Osteoblast (primary cell): ENCODE data around the gene METTL21A. TPM values are rescaled to one million over a fixed set of nuclear protein-coding genes. Genes with fewer than 3 reads are reported as not detected.

Source experiments
- DNase-seq: peaks from one replicate; pipeline ENCODE4 v3.0.0; 2011; ENCODE audit warnings: low spot score, mixed read lengths; ENCODE audit not compliant: insufficient read length; ENCODE audit errors: missing footprints
- H2AFZ ChIP-seq: 2 replicates; pipeline ENCODE4 v1.6.0; 2011; ENCODE audit warnings: mild to moderate bottlenecking, low read length
- H3K27ac ChIP-seq: 2 replicates; pipeline ENCODE4 v1.5.1; 2011; ENCODE audit warnings: mild to moderate bottlenecking, low read depth, low read length, moderate library complexity
- H3K27me3 ChIP-seq: 2 replicates; pipeline ENCODE4 v1.6.0; 2012; ENCODE audit warnings: mild to moderate bottlenecking, control low read depth, inconsistent platforms, low read length, moderate library complexity; ENCODE audit not compliant: insufficient read depth
- H3K36me3 ChIP-seq: 2 replicates; pipeline ENCODE4 v1.5.1; 2011; ENCODE audit warnings: mild to moderate bottlenecking, low read length, control low read depth, moderate library complexity; ENCODE audit not compliant: insufficient read depth
- H3K4me1 ChIP-seq: 2 replicates; pipeline ENCODE4 v1.5.1; 2011; ENCODE audit warnings: mild to moderate bottlenecking, low read length, control low read depth, moderate library complexity; ENCODE audit not compliant: insufficient read depth
- H3K4me2 ChIP-seq: 2 replicates; pipeline ENCODE4 v1.6.0; 2011; ENCODE audit warnings: mild to moderate bottlenecking, low read length; ENCODE audit not compliant: insufficient read depth
- H3K4me3 ChIP-seq: fragments of 200-600 bp; sonication (generic); 3 replicates; pipeline ENCODE4 v1.5.1; 2012; ENCODE audit warnings: mild to moderate bottlenecking, low read length, inconsistent platforms; ENCODE audit not compliant: insufficient read depth
- H3K79me2 ChIP-seq: 2 replicates; pipeline ENCODE4 v1.6.0; 2012; ENCODE audit warnings: mild to moderate bottlenecking, low read length, control low read depth, inconsistent platforms; ENCODE audit not compliant: insufficient read depth
- H3K9me3 ChIP-seq: 2 replicates; pipeline ENCODE4 v1.5.1; 2011; ENCODE audit warnings: low read depth, low read length, control low read depth
- H4K20me1 ChIP-seq: 2 replicates; pipeline ENCODE4 v1.6.0; 2012; ENCODE audit warnings: mild to moderate bottlenecking, low read length, control low read depth; ENCODE audit not compliant: insufficient read depth
- CTCF ChIP-seq: IDR thresholded peaks from 2 replicates; pipeline ENCODE4 v1.5.1; 2011; ENCODE audit warnings: mild to moderate bottlenecking, low read depth, low read length, moderate library complexity; ENCODE audit errors: extremely low read depth
- total RNA-seq: library from RNA; depleted of rRNA; stranded (reverse); fragments of >200 nt; gene quantifications from 2 replicates; pipeline ENCODE4 v1.2.3, GENCODE V29; 2012

METTL21A gene
- total RNA-seq, 1 donor = 13.4 TPM

GRCh38 chr2:207633686-207634085 is 8.5 kb upstream of the METTL21A start:
- TF ChIP-seq CTCF = no peak

GRCh38 chr2:207632575-207633493 is 7.6 kb upstream of the METTL21A start:
- Histone ChIP-seq H3K4me1 (peaks cover 12% of the 10 kb centered on the region), H3K36me3 (no peaks in the 10 kb centered on the region), H3K4me2 (peak overlapping the region; percentile 24), H2AFZ (no peak overlapping the region), H4K20me1 (no peaks in the 10 kb centered on the region), H3K9me3 (no peaks in the 10 kb centered on the region), H3K27me3 (no peaks in the 10 kb centered on the region), H3K79me2 (no peaks in the 10 kb centered on the region), H3K27ac (no peak overlapping the region), H3K4me3 (no peak overlapping the region)
- no peak for TF ChIP-seq CTCF
- DNase-seq = peak; percentile 69

More at GRCh38 chr2:207633686-207634085, 8.5 kb upstream of the METTL21A start:
- no peaks in the 10 kb centered on the region for H3K9me3 ChIP-seq
- no peaks in the 10 kb centered on the region for H3K36me3 ChIP-seq
- no peak overlapping the region for H3K4me3 ChIP-seq
- H3K79me2 ChIP-seq = no peaks in the 10 kb centered on the region
- H2AFZ ChIP-seq = no peak overlapping the region
- H3K4me1 ChIP-seq = peaks cover 12% of the 10 kb centered on the region
- no peaks in the 10 kb centered on the region for H3K27me3 ChIP-seq
- H3K27ac ChIP-seq = no peak overlapping the region
- no peak overlapping the region for H3K4me2 ChIP-seq
- no peaks in the 10 kb centered on the region for H4K20me1 ChIP-seq
- no peak for DNase-seq

- Histone ChIP-seq H3K27me3 (no peaks in the 10 kb centered on the region), H3K27ac (no peak overlapping the region), H4K20me1 (no peaks in the 10 kb centered on the region), H3K4me2 (no peak overlapping the region), H3K9me3 (no peaks in the 10 kb centered on the region), H3K79me2 (no peaks in the 10 kb centered on the region), H3K4me3 (no peak overlapping the region), H3K36me3 (no peaks in the 10 kb centered on the region), H2AFZ (no peak overlapping the region), H3K4me1 (peaks cover 12% of the 10 kb centered on the region)
- no peak for TF ChIP-seq CTCF
- DNase-seq = no peak
Measured at GRCh38 chr2:207630491-207630890, 5.3 kb upstream of the METTL21A start.

GRCh38 chr2:207629553-207629952 is 4.4 kb upstream of the METTL21A start:
- Histone ChIP-seq H3K36me3 (no peaks in the 10 kb centered on the region), H2AFZ (no peak overlapping the region), H3K79me2 (no peaks in the 10 kb centered on the region), H3K27me3 (no peaks in the 10 kb centered on the region), H3K27ac (no peak overlapping the region), H4K20me1 (no peaks in the 10 kb centered on the region), H3K4me2 (no peak overlapping the region), H3K4me3 (no peak overlapping the region), H3K9me3 (no peaks in the 10 kb centered on the region), H3K4me1 (peaks cover 12% of the 10 kb centered on the region)
- TF ChIP-seq CTCF = no peak
- DNase-seq = no peak
